DOHH2 (cell line): ENCODE data around the gene ITGB5.

ENCODE experiments used
- CTCF ChIP-seq: fragments of 200-600 bp; sonication (generic); IDR thresholded peaks from one replicate; pipeline ENCODE4 v1.5.1; 2014; ENCODE audit warnings: antibody characterized with exemption, mild to moderate bottlenecking, low read depth, low read length; ENCODE audit not compliant: poor library complexity, severe bottlenecking
- EZH2phosphoT487 ChIP-seq: fragments of 200-600 bp; sonication (generic); IDR thresholded peaks from 2 replicates; pipeline ENCODE4 v1.6.1; 2017; ENCODE audit warnings: borderline replicate concordance, mild to moderate bottlenecking, antibody characterized with exemption, low read length, moderate library complexity, mixed read lengths

DNA sequence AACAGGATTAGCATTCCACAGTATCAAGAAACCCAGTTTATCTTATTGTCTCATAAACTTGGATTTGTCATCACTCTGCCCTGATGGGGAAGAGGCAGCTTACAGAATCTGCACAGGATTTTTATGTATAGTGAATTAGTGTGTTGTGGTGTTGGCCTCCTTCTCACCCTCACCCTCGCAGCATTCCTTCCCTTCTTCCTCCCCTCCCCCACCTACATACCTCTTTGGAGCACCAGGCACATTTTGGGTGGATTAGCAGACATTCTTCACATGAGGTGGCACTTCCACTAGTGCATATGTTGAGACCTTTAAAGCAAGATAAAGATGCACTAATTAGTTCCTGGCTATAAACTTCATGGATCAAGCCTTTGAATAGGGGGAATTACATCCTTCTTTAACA, 13.9 kb downstream of the ITGB5 start:
- TF ChIP-seq CTCF = no peak
- no peak for TF ChIP-seq EZH2phosphoT487
